Measurements from ENCODE around the gene RGS3. TPM values are rescaled to one million over a fixed set of nuclear protein-coding genes. Genes with fewer than 3 reads are reported as not detected.

The RGS3 gene
- total and polyA plus RNA-seq, 2 of the 13 experiments (the other 11 are each of a cell fraction or from before 2014, with no cell fraction given), result 17.1 to 28.8 TPM

DNA sequence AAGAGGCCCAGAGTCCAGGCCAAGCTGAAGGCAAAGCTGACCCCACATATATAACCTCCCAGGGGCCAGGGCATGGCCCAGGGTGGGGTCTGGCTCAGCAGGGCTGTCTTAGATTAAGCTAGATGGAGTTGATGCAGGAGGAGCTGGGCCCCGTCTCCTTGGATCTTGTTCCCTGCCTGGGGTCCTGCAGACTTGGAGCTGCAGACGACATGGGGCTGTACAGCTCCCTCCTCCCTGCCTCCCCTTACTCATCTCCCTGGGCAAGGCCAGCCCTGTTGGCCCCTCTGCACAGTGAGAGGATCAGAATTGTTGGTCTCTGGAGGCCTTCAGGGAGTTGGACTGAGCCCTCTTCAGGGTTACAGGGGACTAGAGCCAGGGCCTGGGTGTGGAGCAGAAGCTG, 134.9 kb downstream of the RGS3 start:
- no TSS peak for BruUV-seq (replicated peaks)
- Histone ChIP-seq H4K20me1 (ENCODE audit: insufficient read depth, low read length) (no peaks in the 10 kb centered on the region), H2AFZ (ENCODE audit: low read length) (no peak overlapping the region), H3K27me3 (ENCODE audit: control insufficient read depth in 1 of 2, insufficient read depth in 2 of 2, low read length in 2 of 2) (no peaks in the 10 kb centered on the region), H3K79me2 (ENCODE audit: insufficient read depth, low read length) (peaks cover 2% of the 10 kb centered on the region), H3K4me3 (replicated peaks in 1 of 3; ENCODE audit: insufficient read depth in 1 of 3, low read depth in 2 of 3, low read length in 3 of 3) (no peak overlapping the region), H3K9ac (ENCODE audit: insufficient read depth, low read depth, low read length) (no peak overlapping the region), H3K27ac (ENCODE audit: extremely low read length, insufficient read depth, low read length) (no peak overlapping the region), H3K4me1 (ENCODE audit: insufficient read depth, low read length) (peaks cover 62% of the 10 kb centered on the region), H3K9me3 (ENCODE audit: low read length) (no peaks in the 10 kb centered on the region), H3K36me3 (replicated peaks in 1 of 2; ENCODE audit: control insufficient read depth in 1 of 2, insufficient read depth in 2 of 2, low read length in 2 of 2) (peaks cover 3 to 10% of the 10 kb centered on the region in 2 experiments; a peak in 3 of 5 replicates), H3K4me2 (ENCODE audit: low read depth, low read length) (no peak overlapping the region)
- ATAC-seq (no peak), DNase-seq (ENCODE audit: low spot score) (no peak), FAIRE-seq (no peak)
- POLR2A ChIA-PET, result no interaction called here
- in situ Hi-C loops (cut with HindIII; ENCODE audit: extremely low pct_ligation_motif_present, low pct_unique_long_range_greater_than_20kb), result no loop called here
- CTCF ChIA-PET (ENCODE audit: low intra/inter-chr PET ratio, low total read pairs), result no interaction called here
- TF ChIP-seq ZNF121 (CRISPR knock-in tag; IDR thresholded peaks at IDR 0.05) (peak; percentile 68; the same call in 1 of the 2 replicates), HOXA7 (CRISPR knock-in tag; IDR thresholded peaks at IDR 0.05) (no peak)
- intact Hi-C loops (cut with micrococcal nuclease; ENCODE audit: unreplicated experiment), result no loop called here
- WGBS (ENCODE audit: low lambda C conversion rate), result 100% methylated on average over 1 of the region's 2 CpGs

DNA sequence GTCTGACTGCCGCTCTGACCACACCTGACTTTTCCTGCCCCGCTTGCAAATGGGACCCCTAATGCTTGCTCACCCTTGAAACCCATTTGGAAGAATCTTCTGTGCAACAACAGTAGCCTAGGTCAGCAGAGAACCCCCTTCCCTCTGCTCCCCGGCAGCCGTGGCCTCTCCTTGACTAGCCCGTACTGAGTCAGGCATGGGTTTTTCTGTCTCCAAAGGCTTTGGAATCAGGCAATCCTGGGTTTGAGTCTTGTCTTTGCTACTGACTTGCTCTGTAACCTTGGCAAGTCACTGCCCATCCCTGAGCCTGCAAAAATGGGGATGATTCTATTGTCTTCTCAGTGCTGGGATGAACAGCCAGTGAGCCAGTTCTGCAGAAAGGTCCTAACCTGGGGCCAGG, 135.4 kb downstream of the RGS3 start:
- Histone ChIP-seq H4K20me1 (ENCODE audit: insufficient read depth, low read length) (no peaks in the 10 kb centered on the region), H2AFZ (ENCODE audit: low read length) (no peak overlapping the region), H3K4me1 (ENCODE audit: insufficient read depth, low read length) (peaks cover 62% of the 10 kb centered on the region), H3K9ac (ENCODE audit: insufficient read depth, low read depth, low read length) (no peak overlapping the region), H3K4me3 (replicated peaks in 1 of 3; ENCODE audit: insufficient read depth in 1 of 3, low read depth in 2 of 3, low read length in 3 of 3) (no peak overlapping the region), H3K36me3 (replicated peaks in 1 of 2; ENCODE audit: control insufficient read depth in 1 of 2, insufficient read depth in 2 of 2, low read length in 2 of 2) (peaks cover 3 to 10% of the 10 kb centered on the region in 2 experiments; a peak in 3 of 5 replicates), H3K27me3 (ENCODE audit: control insufficient read depth in 1 of 2, insufficient read depth in 2 of 2, low read length in 2 of 2) (no peaks in the 10 kb centered on the region), H3K79me2 (ENCODE audit: insufficient read depth, low read length) (peaks cover 2% of the 10 kb centered on the region), H3K27ac (ENCODE audit: extremely low read length, insufficient read depth, low read length) (no peak overlapping the region), H3K4me2 (ENCODE audit: low read depth, low read length) (no peak overlapping the region), H3K9me3 (ENCODE audit: low read length) (no peaks in the 10 kb centered on the region)
- ChIA-PET POLR2A (no interaction called here), CTCF (ENCODE audit: low intra/inter-chr PET ratio, low total read pairs) (no interaction called here)
- TF ChIP-seq, protein P1, sequence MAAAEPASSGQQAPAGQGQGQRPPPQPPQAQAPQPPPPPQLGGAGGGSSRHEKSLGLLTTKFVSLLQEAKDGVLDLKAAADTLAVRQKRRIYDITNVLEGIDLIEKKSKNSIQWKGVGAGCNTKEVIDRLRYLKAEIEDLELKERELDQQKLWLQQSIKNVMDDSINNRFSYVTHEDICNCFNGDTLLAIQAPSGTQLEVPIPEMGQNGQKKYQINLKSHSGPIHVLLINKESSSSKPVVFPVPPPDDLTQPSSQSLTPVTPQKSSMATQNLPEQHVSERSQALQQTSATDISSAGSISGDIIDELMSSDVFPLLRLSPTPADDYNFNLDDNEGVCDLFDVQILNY (CRISPR knock-in tag; conservative IDR thresholded peaks at IDR 0.05), result no peak
- no peak for TF ChIP-seq SMAD3 (CRISPR knock-in tag; IDR thresholded peaks at IDR 0.05)
- TF ChIP-seq ZNF7 (CRISPR knock-in tag; IDR thresholded peaks at IDR 0.05), result no peak
- TF ChIP-seq PHF5A (CRISPR knock-in tag; IDR thresholded peaks at IDR 0.05; ENCODE audit: low read depth, unreplicated experiment), result no peak
- TF ChIP-seq, protein P2, sequence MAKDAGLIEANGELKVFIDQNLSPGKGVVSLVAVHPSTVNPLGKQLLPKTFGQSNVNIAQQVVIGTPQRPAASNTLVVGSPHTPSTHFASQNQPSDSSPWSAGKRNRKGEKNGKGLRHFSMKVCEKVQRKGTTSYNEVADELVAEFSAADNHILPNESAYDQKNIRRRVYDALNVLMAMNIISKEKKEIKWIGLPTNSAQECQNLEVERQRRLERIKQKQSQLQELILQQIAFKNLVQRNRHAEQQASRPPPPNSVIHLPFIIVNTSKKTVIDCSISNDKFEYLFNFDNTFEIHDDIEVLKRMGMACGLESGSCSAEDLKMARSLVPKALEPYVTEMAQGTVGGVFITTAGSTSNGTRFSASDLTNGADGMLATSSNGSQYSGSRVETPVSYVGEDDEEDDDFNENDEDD (CRISPR knock-in tag; IDR thresholded peaks at IDR 0.05; ENCODE audit: borderline replicate concordance), result no peak
- no peak for TF ChIP-seq ZNF615 (CRISPR knock-in tag; IDR thresholded peaks at IDR 0.05; ENCODE audit: borderline replicate concordance)
- no peak for TF ChIP-seq ZNF33A (CRISPR knock-in tag; IDR thresholded peaks at IDR 0.05; ENCODE audit: borderline replicate concordance)
- no peak for TF ChIP-seq HES4 (CRISPR knock-in tag; IDR thresholded peaks at IDR 0.05; ENCODE audit: borderline replicate concordance)
- TF ChIP-seq NPAS2 (CRISPR knock-in tag; IDR thresholded peaks at IDR 0.05; ENCODE audit: borderline replicate concordance), result no peak
- TF ChIP-seq ZNF569 (CRISPR knock-in tag; IDR thresholded peaks at IDR 0.05; ENCODE audit: borderline replicate concordance), result no peak
- no peak for TF ChIP-seq ZNF704 (CRISPR knock-in tag; IDR thresholded peaks at IDR 0.05; ENCODE audit: borderline replicate concordance)
- WGBS (ENCODE audit: low lambda C conversion rate), result 80% methylated on average over 3 of the region's 5 CpGs
- intact Hi-C loops (cut with micrococcal nuclease; ENCODE audit: unreplicated experiment), result no loop called here
- in situ Hi-C loops (cut with HindIII; ENCODE audit: extremely low pct_ligation_motif_present, low pct_unique_long_range_greater_than_20kb), result no loop called here
- ATAC-seq (no peak), DNase-seq (ENCODE audit: low spot score) (no peak), FAIRE-seq (no peak)
- BruUV-seq (replicated peaks), result no TSS peak
